ENCODE data around the gene ANKRD31.
A peak's percentile ranks its signal among the peaks of the same experiment; 100 is the strongest.
"Not testable (repeated sequence)": the region's sequence is repeated elsewhere in the genome, so short reads cannot be mapped to it uniquely, and the experiment has no call there.

ANKRD31 gene

GRCh38 chr5:75236322-75237316 is at the start of gene ANKRD31:
TSS of gene ANKRD31 (minus strand) at chr5:75236878. CDS start at chr5:75236686, 192 bp downstream.
- DNase-seq = peak; percentile 63

GRCh38 chr5:75286211-75286773 is 49.6 kb upstream of the ANKRD31 start:
- no peak for DNase-seq

GRCh38 chr5:75282581-75282980 is 45.9 kb upstream of the ANKRD31 start:
- no peak for DNase-seq

- no peak for DNase-seq
Observed at GRCh38 chr5:75281716-75282465, 45.2 kb upstream of the ANKRD31 start.

GRCh38 chr5:75279321-75279720 is 42.6 kb upstream of the ANKRD31 start:
- no peak for DNase-seq

- DNase-seq = peak; percentile 24
Observed at GRCh38 chr5:75277463-75277862, 40.8 kb upstream of the ANKRD31 start.

- no peak for DNase-seq
Observed at GRCh38 chr5:75275756-75276155, 39.1 kb upstream of the ANKRD31 start.

GRCh38 chr5:75275147-75275546 is 38.5 kb upstream of the ANKRD31 start:
- no peak for DNase-seq

- no peak for DNase-seq
Observed at GRCh38 chr5:75274486-75274885, 37.8 kb upstream of the ANKRD31 start.

GRCh38 chr5:75270605-75271004 is 33.9 kb upstream of the ANKRD31 start:
- DNase-seq = not testable (repeated sequence)

- no peak for DNase-seq
Observed at GRCh38 chr5:75265731-75266130, 29.1 kb upstream of the ANKRD31 start.

- no peak for DNase-seq
Observed at GRCh38 chr5:75262271-75262670, 25.6 kb upstream of the ANKRD31 start.

GRCh38 chr5:75260708-75261107 is 24.0 kb upstream of the ANKRD31 start:
- DNase-seq = no peak

- DNase-seq = not testable (repeated sequence)
Observed at GRCh38 chr5:75250452-75250851, 13.8 kb upstream of the ANKRD31 start.

GRCh38 chr5:75245023-75245422 is 8.3 kb upstream of the ANKRD31 start:
- no peak for DNase-seq

GRCh38 chr5:75243510-75243909 is 6.8 kb upstream of the ANKRD31 start:
- DNase-seq = no peak

- DNase-seq = no peak
Observed at GRCh38 chr5:75243100-75243499, 6.4 kb upstream of the ANKRD31 start.

- DNase-seq = no peak
Observed at GRCh38 chr5:75242067-75242466, 5.4 kb upstream of the ANKRD31 start.

GRCh38 chr5:75239681-75240080 is 3.0 kb upstream of the ANKRD31 start:
- no peak for DNase-seq

GRCh38 chr5:75235711-75236110 is 967 bp downstream of the ANKRD31 start:
- DNase-seq = no peak

GRCh38 chr5:75234251-75234650 is 2.4 kb downstream of the ANKRD31 start:
- DNase-seq = no peak

GRCh38 chr5:75226916-75227315 is 9.8 kb downstream of the ANKRD31 start:
- DNase-seq = no peak

- no peak for DNase-seq
Observed at GRCh38 chr5:75225506-75225905, 11.2 kb downstream of the ANKRD31 start.

All from NCI-H1105 (cell line).